ENCODE data around the gene SH3RF2.

GRCh38 chr5:145948921-145949320 lies 12.5 kb downstream of the SH3RF2 start:
- TF ChIP-seq, protein P1, sequence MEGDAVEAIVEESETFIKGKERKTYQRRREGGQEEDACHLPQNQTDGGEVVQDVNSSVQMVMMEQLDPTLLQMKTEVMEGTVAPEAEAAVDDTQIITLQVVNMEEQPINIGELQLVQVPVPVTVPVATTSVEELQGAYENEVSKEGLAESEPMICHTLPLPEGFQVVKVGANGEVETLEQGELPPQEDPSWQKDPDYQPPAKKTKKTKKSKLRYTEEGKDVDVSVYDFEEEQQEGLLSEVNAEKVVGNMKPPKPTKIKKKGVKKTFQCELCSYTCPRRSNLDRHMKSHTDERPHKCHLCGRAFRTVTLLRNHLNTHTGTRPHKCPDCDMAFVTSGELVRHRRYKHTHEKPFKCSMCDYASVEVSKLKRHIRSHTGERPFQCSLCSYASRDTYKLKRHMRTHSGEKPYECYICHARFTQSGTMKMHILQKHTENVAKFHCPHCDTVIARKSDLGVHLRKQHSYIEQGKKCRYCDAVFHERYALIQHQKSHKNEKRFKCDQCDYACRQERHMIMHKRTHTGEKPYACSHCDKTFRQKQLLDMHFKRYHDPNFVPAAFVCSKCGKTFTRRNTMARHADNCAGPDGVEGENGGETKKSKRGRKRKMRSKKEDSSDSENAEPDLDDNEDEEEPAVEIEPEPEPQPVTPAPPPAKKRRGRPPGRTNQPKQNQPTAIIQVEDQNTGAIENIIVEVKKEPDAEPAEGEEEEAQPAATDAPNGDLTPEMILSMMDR (IDR thresholded peaks at IDR 0.05 in 4 of 5, conservative IDR thresholded peaks at IDR 0.05 in 1 of 5) = no peak
- no peak for TF ChIP-seq POLR2A (IDR thresholded peaks at IDR 0.05)
